HG03442 (cell line): ENCODE data around the gene CFAP77.

Experiments
- ATAC-seq: cut with Tn5 transposase; IDR thresholded peaks from one replicate; pipeline ENCODE4 v1.9.1; 2021; ENCODE audit warnings: mild to moderate bottlenecking, moderate library complexity; ENCODE audit not compliant: unreplicated experiment

The CFAP77 gene

DNA sequence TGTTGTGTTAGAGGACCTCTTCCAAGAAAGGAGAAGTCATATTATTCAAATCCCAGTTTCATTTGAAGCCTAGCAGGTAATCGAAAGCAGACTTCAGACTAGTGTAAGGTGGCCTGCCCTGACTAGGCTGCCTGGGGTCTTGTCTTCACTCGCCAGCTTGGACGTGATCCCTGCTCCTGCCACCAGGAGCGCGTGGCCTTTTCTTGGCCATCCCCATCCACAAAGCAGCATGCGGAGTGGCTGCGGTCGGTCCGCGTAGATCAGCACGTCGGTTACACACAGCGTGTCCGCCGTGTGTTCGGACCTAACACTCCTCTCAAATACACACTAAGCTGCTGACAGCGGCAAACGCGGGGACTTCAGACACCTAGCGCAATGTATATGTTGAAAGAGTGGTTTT, 37.3 kb downstream of the CFAP77 start:
- ATAC-seq: no peak

DNA sequence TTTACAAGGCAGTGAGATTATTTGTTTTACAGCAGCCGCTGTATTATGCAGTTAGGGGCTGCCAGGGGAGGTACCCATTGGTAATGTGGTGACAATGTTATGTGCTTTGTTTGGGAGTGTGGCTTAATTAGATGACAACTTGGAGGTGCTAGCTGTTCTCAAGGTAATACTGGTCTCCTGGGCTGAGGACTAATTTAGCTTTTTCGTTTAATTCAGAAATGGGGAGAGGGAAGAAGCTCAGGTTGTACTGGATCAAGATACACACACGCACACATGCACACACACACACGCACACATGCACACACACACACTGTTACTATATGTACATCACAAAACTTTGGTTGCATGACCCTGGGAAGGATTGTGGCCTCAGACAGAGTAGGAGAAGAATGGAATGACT, 37.9 kb downstream of the CFAP77 start:
- no peak for ATAC-seq

DNA sequence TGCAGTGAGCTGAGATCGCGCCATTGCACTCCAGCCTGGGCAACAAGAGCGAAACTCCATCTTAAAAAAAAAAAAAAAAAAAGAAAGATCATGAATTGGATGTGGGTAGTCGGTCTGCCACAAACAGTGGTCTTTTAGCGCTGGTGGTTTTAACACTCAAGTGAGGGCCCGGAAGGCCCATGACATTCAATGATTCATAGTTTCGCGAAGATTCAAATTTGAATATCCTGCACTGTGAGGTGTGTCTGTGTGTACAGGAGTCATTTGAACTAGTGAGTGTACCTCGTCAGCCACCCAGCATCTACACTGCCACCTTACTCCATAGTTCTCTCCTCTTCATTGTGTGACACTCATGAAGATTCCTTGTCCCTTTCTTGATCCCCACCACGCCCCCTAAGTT, 41.3 kb downstream of the CFAP77 start:
- ATAC-seq: no peak

DNA sequence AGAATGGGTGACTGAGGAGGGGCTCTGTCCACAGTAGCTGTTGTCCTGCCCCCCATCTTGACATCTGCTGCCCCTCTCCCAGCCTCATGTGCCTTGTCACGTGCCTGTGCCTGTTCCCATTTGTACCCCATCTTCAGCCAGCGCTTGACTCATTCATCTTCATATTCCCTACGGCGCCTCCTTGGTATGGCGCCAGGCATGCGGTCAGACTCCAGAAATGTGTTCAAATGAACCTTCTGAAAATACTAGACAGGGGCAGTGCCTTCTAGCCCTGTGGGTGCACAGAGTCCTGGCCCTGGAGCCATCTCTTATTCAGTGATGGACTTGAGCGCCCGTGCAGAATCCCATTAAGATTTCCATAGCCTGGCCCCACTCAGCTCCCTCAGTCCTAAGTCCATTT, 46.2 kb downstream of the CFAP77 start:
- no peak for ATAC-seq

DNA sequence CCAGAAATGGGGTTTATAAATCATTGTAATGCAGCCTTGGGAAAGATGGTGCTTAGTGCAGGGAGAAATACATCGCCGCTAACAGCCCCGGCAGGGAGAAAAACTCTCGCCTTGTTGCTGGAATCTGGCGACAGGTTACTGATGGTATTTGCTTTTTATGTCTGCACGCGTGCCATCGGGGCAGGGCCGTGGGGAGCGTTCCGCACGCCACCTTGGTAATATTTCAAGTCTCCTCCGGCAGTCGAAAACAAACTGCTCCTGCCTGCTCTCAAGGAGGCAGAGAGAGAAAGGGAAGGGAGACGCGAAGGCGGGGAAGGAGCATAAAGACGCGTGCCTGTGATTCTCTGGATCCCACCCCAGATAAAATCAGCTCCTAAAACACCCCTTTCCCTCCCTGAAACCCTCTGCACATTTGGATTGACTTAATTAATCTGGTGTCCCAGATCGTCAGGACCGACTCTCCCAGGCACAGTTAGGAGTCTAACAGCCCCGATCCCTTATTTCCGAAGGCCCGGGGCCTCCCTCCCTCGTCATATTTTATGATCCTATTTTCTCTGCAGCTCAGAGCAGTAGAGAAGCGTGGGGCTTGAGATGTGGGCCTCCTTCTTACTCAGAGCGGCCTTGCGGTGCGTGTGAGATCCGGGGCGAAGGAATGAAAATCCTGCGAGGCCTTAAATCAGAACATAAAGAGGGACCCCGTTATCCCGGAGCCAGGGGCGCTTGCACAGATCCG, 47.7 kb downstream of the CFAP77 start:
- ATAC-seq: no peak

DNA sequence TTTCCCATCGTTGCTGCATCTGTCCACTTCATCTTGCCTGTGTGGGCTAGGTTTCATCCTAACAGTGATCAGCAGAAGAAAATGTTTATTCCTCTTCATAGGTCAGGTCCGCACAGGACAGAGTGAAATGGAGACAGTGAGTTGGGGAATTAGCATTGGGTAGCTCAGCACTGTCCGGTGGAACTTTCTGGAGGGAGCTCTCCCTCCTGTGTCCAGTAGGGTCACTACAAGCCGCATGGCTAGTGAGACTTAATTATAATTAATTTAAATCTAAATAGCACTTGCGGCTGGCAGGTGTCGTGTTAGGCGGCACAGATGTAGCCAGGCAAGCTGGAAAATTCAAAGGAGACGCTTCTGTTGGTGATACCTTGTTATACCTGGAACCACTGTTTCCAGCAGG, 48.4 kb downstream of the CFAP77 start:
- no peak for ATAC-seq

DNA sequence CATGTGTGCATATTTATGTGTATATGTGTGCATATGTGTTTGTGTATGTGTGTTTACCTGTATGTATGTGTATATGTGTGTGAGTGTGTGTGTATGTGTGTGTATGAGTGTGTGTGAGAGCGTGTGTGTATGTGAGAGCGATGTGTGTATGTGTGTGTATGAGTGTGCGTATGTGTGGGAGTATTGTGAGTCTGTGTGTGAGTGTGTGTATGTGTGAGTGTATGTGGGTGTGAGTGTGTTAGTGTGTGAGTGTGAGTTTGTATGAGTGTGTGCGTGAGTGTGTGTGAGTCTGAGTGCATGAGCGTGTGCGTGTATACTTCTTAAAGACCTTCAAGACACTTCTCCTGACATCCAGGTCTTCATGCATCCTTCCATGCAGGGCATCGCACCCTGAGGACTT, 49.6 kb downstream of the CFAP77 start:
- ATAC-seq: no peak

DNA sequence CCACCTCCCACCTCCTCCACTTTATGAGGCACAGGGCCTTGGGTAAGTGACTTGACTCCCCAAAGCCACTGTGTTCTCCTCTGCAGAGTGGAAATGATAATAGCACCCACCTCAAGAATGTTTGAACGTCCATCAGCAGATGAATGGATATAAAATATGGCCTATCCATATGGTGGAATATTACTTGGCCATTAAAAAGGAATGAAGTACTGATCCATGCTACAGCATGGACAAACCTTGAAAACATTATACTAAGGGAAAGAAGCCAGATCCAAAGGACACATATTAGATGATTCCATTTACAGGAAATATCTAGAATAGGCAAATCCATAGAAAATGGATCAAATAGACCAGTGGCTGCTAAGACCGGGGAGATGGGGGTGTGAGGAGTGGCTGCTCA, 50.2 kb downstream of the CFAP77 start:
- no peak for ATAC-seq

DNA sequence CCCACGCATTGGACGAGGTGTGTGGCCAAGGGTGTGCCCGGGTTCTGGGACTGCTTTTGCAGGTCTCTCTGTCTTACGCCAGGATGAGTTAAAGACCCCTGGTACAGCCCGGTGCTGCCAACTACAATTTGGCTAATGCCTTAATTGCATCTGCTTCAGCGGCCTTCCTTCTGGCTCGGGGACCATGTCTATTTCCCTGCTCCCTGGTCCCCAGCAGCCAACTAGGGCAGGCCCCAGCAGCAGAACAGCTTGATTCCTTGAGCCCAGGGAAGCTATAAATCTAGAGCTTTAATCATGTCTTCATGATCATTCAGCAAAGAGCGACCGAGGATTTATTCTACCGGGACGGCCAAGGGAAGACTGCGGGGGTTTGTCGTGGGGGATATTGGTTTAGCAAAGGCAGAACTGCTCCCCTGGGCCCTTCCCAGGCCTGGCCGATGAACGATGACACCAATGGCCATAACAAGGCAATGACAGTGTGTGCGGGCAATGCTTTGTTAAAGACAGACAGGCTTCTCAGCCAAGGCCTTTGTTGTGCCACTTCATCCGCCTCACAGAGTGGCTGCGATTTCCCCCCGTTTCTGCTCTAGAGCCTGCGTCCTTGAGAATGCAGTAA, 51.4 kb downstream of the CFAP77 start:
- ATAC-seq: no peak

DNA sequence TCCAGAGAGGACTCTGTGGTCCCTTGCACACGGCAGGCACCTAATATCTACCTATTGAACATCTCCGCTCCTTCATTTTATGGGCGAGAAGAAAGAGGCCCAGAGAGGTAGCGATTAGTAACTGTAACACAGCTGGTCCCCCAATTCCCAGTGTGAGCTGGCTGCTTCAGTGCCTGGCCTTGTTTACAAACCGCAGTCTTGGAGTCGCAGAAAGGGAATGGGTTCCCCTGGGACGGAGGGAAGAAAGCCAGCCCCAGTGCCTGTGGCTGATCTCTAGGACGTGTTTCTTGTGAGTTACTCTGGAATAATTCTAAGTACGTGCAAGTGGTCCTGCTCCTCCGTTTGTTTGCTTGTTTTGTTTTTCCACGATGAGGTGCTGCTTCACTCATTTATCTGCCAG, 52.0 kb downstream of the CFAP77 start:
- no peak for ATAC-seq

DNA sequence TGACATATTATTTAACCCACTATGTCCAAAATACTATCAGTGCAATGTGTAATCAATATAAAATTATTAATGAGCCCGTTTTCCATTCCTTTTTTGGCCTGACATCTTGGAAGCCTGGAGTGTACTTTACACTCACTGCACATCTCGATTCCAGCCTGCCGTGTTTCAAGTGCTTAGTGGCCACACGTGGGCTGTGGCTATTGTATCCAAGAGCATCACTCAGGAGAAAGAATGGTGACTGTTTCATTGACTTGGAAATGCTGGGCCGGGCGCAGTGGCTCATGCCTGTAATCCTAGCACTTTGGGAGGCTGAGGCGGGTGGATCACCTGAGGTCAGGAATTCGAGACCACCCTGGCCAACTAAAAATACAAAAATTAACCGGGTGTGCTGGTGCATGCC, 54.5 kb downstream of the CFAP77 start:
- ATAC-seq: no peak

DNA sequence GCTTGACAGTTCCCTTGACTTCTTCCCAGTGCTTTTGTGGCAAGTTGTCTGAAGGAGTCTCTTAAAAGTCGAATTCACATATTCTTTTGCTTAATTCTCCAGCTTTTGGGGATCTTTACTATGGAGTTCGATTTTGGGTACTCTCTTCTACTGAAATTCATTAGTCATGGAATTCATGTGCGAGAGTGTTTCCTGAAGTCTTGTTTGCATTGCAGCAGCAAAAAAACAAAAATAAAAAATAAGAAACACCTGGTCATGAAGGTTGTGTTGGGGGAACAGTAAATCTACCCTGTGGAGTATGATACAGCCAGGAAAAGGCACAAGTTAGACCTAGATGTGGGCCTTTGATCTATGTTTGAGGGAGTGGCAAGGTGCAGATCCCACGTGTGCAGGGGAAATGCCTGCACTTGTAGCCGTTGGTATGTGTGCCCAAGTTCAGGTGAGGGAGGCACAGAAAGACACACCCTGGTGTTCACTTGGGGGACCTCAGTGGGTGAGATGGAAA, 55.2 kb downstream of the CFAP77 start:
- ATAC-seq: no peak

DNA sequence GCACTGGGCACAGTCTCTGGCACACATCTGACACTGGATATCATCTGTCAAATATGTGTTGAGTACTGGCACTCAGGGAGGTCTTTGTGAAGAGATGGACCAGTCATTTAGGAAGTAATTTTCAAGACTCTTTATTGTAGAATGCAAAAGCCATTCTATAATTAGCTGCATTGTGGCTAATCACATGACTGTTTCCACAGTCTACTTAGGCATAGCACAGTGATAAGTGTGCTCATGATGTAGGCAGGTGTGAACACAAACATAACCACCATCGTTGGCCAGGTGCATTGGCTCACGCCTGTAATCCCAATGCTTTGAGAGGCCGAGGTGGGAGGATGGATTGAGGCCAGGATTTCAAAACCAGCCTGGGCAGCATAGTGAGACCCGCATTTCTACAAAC, 62.2 kb downstream of the CFAP77 start:
- ATAC-seq: no peak

DNA sequence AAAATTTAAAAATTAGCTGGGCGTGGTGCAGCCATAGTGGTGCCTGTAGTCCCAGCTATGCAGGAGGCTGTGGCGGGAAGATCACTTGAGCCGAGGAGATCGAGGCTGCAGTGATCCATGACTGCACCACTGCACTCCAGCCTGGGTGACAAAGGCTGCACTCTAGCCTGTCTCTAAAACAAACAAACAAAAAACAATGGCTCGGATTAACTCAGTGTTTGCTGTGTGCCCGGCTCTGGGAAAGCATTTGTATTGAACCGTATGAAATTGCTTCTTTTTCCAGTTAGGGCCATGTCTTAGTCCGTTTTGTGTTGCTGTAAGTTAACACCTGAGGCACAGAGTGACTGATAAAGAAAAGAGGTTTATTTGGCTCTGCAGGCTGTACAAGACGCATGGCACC, 62.6 kb downstream of the CFAP77 start:
- ATAC-seq: no peak

DNA sequence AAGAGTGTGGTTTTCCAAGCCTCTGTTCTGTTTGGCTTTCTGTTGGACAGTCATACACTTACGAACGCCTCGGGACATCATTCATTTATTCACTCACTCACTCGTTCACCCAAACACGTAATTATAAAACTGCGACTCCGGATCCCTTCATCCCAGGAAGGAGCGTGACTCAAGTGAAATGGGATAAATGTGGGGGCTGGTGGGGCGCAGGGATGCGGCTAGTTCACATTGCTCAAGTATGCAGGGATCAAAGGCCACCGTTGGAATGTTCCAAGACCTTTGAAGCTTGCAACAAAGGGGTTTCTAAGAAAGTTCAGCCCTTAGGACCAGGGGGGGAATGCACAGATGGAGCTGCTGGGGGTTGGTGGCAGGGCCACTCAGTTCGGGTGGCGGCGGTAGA, 64.2 kb downstream of the CFAP77 start:
- ATAC-seq: no peak

DNA sequence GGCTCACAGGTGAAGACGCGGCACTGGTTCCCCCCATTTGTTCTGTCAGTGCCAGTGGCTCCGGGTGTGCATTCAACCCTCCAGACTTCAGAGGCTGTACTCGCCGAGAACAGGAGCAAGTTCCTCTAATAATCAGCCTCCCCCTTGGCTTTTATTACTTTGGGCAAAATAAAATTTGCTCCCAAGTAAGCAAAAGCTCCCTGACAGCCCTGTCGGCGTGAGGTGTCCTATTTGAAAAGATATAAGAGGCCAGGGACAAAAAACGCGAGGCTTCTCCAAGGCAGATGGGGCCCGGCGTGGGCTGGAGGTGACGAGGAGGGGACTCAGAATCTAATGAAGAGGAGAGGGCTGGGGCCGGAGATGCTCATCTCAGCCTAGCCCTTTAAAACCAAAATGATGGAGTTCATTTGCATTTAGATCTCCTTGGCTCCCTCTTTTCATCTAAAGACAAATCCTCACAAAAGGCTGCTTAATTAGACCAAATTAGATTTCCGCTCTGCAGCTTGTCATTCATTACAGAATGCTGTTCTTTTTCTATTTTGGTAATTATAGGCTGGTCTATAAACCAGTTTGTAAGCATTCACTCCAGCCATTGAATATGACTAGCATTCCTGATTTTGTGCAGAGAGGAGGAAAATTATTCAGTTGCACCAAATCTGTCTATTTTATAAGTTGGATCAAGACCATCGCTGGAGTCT, 68.5 kb downstream of the CFAP77 start:
- ATAC-seq: no peak

DNA sequence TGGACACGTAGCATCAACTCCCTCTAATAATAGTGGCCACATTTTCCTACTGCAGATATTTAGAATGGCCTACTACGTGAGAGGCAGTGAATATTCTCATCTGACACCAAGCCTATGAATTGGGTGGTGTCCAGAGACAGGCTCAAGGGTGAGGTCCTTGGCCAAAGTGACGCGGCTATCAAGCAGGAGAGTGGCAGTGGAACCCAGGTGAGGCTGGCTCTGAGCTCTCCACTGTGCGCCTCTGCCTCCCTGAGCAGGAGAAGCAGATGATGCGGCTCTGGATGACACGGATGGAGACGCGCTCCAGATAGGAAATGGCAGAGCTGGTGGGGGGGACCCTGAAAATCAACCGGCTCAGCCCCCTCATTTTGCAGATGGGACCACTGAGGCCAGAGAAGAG, 69.7 kb downstream of the CFAP77 start:
- ATAC-seq: no peak

DNA sequence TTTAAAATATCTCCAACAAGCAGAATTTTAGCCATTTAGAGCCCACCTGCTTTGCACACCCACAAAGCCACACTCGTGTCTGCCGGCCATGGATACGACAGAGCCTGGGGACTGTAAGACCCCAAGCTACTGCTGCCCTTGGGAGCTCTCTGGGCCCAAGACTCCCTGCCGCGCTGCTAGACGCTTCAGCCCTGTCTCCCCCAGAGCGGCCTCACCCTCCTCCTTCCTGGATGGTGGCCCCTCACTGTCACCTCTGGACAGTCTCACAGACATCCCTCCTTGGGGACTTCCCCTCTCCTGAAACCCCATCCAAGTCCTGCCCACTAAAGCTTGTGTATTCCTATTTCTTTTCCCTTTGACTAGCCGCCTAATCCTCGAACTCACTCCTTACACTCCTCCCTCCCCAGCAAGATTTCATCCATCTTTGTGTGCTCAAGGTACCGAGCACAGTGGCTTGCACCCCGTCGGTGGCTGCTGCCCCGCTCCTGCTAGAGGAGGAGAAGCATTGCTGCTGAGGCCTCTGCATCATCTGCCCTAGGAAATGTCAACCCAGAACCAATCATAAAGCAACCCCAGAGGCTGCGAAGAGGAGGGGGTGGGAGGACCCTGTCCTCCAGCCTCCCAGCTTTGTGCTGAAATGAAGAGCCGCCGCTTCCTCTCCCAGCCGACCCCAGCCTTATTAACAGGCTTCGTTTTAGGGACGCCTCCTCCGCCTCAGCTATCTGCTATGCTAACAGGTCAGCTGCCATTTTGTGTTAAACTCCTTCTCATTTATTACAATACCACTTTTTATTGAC, 71.2 kb downstream of the CFAP77 start:
- no peak for ATAC-seq

DNA sequence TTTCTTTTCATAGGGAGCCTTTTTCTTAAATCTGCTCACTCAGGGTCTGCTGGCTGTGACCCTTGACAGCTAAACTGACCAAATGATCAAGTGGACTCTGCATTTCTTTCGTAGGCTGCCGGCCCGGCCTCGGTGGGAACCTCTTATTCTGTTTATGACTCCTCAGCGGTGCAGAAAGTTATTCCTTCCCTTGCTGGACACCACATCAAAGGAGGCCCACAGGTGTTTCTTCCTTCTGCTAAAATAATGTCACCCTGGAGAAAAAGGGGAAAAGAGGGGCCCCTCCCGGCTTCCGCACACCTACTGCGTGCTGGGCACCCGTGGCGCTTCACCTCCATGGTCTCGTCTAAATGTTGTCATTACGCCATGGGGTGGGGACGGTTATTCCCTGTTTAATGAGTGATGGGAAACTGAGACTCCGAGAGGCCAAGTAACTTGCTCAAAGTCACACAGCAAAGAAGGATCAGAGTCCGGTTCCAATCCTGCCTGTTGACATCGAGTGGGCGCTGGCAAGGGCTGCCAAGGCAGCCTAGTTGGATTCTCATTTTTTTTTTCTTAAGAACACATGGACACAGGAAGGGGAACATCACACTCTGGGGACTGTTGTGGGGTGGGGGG, 72.3 kb downstream of the CFAP77 start:
- ATAC-seq: no peak

DNA sequence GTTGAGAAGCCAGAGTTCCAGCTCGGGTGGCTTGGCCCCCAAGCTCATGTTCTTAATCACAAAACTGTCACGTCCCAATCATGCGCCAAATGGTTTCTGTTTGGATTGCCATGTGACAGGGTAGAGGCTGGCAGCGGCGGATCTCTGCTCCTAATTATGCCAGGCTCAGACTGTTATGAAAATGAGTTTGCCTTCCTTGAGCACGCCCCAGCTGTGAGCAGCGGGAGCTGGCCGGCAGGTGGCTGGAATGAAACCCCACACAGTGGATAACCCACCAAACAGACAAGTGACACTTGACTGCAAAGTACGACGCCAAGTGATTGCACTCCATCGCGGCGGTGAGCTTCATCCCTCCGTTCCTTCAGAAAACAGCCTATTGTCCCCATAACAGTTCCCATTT, 75.4 kb downstream of the CFAP77 start:
- no peak for ATAC-seq
